ENCODE results near the gene FBN3.
"Not testable (repeated sequence)": the region's sequence is repeated elsewhere in the genome, so short reads cannot be mapped to it uniquely, and the experiment has no call there.

FBN3 gene

DNA sequence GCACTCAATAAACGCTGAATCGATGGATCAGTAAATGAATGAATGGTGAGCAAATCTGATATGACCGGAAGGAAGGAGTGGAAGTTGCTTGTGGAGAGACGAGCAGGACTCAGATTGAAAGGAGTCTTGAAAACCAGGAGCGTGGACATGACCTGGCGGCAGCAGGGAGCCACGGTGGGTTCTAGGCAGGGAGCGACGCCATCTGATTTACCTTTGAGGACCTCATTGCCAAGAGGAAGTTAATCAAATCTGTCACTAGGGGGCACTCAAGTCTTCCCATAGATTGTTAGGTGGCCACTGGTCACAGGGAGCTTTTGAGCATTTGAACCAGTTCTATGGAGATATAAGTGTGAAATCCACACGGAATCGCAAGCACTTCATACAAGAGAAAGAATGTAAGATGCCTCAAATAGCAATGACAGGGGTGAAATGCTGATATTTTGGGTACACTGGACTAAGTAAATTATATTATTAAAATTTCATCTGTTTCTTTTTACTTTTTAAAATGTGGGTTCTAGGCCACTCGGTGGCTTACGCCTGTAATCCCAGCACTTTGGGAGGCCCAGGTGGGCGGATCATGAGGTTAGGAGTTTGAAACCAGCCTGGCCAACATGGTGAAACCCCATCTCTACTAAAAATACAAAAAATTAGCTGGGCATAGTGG, 9.2 kb upstream of the FBN3 start:
- no peak for TF ChIP-seq EZH2 (IDR thresholded peaks at IDR 0.05; ENCODE audit: borderline replicate concordance, low read length)
- TF ChIP-seq, protein P1, sequence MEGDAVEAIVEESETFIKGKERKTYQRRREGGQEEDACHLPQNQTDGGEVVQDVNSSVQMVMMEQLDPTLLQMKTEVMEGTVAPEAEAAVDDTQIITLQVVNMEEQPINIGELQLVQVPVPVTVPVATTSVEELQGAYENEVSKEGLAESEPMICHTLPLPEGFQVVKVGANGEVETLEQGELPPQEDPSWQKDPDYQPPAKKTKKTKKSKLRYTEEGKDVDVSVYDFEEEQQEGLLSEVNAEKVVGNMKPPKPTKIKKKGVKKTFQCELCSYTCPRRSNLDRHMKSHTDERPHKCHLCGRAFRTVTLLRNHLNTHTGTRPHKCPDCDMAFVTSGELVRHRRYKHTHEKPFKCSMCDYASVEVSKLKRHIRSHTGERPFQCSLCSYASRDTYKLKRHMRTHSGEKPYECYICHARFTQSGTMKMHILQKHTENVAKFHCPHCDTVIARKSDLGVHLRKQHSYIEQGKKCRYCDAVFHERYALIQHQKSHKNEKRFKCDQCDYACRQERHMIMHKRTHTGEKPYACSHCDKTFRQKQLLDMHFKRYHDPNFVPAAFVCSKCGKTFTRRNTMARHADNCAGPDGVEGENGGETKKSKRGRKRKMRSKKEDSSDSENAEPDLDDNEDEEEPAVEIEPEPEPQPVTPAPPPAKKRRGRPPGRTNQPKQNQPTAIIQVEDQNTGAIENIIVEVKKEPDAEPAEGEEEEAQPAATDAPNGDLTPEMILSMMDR (IDR thresholded peaks at IDR 0.05; ENCODE audit: low read length) = peak; percentile 72

DNA sequence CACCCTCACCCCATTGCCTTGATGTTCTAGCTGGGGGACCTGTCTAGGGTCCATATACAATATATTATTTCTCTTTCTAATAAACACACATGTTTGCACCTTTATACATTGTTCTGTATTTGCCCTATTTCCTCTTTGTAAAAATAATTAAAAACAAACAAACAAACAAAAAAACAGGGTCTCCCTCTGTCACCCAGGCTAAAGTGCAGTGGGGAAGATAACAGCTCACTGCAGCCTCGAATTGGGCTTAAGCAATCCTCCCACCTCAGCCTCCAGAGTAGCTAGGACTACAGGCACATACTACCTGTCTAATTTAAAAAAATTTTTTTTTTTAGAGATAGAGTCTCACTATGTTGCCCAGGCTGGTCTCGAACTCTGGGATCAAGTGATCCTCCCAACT, 5.9 kb upstream of the FBN3 start:
- TF ChIP-seq, protein P1 (IDR thresholded peaks at IDR 0.05; ENCODE audit: low read length) = no peak
- TF ChIP-seq EZH2 (IDR thresholded peaks at IDR 0.05; ENCODE audit: borderline replicate concordance, low read length) = no peak
- Histone ChIP-seq H3K4me3 (ENCODE audit: low read depth, low read length, poor library complexity, severe bottlenecking) (no peak overlapping the region), H3K9me3 (ENCODE audit: low read length) (no peaks in the 10 kb centered on the region), H3K9me2 (ENCODE audit: low read depth, low read length) (no peaks in the 10 kb centered on the region), H2AFZ (ENCODE audit: low read length) (no peak overlapping the region), H3K27ac (ENCODE audit: low read depth, low read length, poor library complexity, severe bottlenecking) (no peak overlapping the region), H3K79me2 (ENCODE audit: insufficient read depth, low read length) (no peaks in the 10 kb centered on the region), H3K4me2 (ENCODE audit: low read length) (no peak overlapping the region), H4K20me1 (ENCODE audit: insufficient read depth, low read length) (no peaks in the 10 kb centered on the region), H3K9ac (ENCODE audit: low read length) (no peak overlapping the region), H3K27me3 (ENCODE audit: insufficient read depth, low read length) (peaks cover 5% of the 10 kb centered on the region; the same call in 1 of the 2 replicates), H3F3A (ENCODE audit: insufficient read depth, low read length) (no peaks in the 10 kb centered on the region), H3K36me3 (ENCODE audit: insufficient read depth, low read length) (no peaks in the 10 kb centered on the region), H3K4me1 (ENCODE audit: insufficient read depth, low read length, severe bottlenecking) (no peaks in the 10 kb centered on the region)

More for the DNA sequence above, 9.2 kb upstream of the FBN3 start:
- H3K27ac ChIP-seq (ENCODE audit: low read depth, low read length, poor library complexity, severe bottlenecking) = no peak overlapping the region
- no peaks in the 10 kb centered on the region for H4K20me1 ChIP-seq (ENCODE audit: insufficient read depth, low read length)
- no peaks in the 10 kb centered on the region for H3K9me3 ChIP-seq (ENCODE audit: low read length)
- H3K36me3 ChIP-seq (ENCODE audit: insufficient read depth, low read length) = no peaks in the 10 kb centered on the region; the same call in 1 of the 2 replicates
- no peaks in the 10 kb centered on the region for H3K79me2 ChIP-seq (ENCODE audit: insufficient read depth, low read length)
- no peaks in the 10 kb centered on the region for H3K9me2 ChIP-seq (ENCODE audit: low read depth, low read length)
- no peak overlapping the region for H3K4me3 ChIP-seq (ENCODE audit: low read depth, low read length, poor library complexity, severe bottlenecking)
- no peaks in the 10 kb centered on the region for H3K27me3 ChIP-seq (ENCODE audit: insufficient read depth, low read length)
- no peaks in the 10 kb centered on the region for H3F3A ChIP-seq (ENCODE audit: insufficient read depth, low read length)
- no peak overlapping the region for H2AFZ ChIP-seq (ENCODE audit: low read length)
- no peak overlapping the region for H3K9ac ChIP-seq (ENCODE audit: low read length)
- peaks cover 8% of the 10 kb centered on the region for H3K4me1 ChIP-seq (ENCODE audit: insufficient read depth, low read length, severe bottlenecking)
- no peak overlapping the region for H3K4me2 ChIP-seq (ENCODE audit: low read length)

DNA sequence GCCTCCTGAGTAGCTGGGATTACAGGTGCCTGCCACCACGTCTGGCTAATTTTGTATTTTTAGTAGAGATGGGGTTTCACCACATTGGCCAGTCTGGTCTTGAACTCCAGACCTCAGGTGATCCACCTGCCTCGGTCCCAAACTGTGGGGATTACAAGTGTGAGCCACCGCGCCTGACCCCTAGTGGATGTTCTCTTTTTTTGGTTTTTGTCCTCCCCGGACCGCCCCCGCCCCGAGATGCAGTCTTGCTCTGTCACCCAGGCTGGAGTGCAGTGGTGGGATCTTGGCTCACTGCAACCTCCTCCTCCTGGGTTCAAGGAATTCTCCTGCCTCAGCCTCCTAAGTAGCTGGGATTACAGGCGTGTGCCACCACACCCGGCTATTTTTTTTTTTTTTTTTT, 4.6 kb upstream of the FBN3 start:
- H3K9ac ChIP-seq (ENCODE audit: low read length); H3K9me2 ChIP-seq (ENCODE audit: low read depth, low read length); H3K9me3 ChIP-seq (ENCODE audit: low read length); H3K27me3 ChIP-seq (ENCODE audit: insufficient read depth, low read length); H4K20me1 ChIP-seq (ENCODE audit: insufficient read depth, low read length); H3K4me1 ChIP-seq (ENCODE audit: insufficient read depth, low read length, severe bottlenecking); H3K36me3 ChIP-seq (ENCODE audit: insufficient read depth, low read length); H3K27ac ChIP-seq (ENCODE audit: low read depth, low read length, poor library complexity, severe bottlenecking); H2AFZ ChIP-seq (ENCODE audit: low read length); H3F3A ChIP-seq (ENCODE audit: insufficient read depth, low read length); H3K4me3 ChIP-seq (ENCODE audit: low read depth, low read length, poor library complexity, severe bottlenecking); H3K4me2 ChIP-seq (ENCODE audit: low read length); H3K79me2 ChIP-seq (ENCODE audit: insufficient read depth, low read length): not testable (repeated sequence)
- TF ChIP-seq, protein P1 (IDR thresholded peaks at IDR 0.05; ENCODE audit: low read length) = peak; percentile 26; the same call in 1 of the 2 replicates

Measured in OCI-LY1 (cell line).